Measurements from ENCODE around the gene IDH3G.
"Not testable (repeated sequence)": the region's sequence is repeated elsewhere in the genome, so short reads cannot be mapped to it uniquely, and the experiment has no call there.

The IDH3G gene

GRCh38 chrX:153746991-153747390 is 47.2 kb downstream of the IDH3G start:
- not testable (repeated sequence) for H3K4me2 ChIP-seq (ENCODE audit: low read length, poor library complexity, severe bottlenecking); H3K14ac ChIP-seq (ENCODE audit: low read length in 2 of 2); H3K36me3 ChIP-seq (ENCODE audit: control insufficient read depth in 1 of 2, insufficient read depth in 2 of 2, low read depth in 1 of 2, low read length in 2 of 2); H2AK5ac ChIP-seq (ENCODE audit: low read length, severe bottlenecking); H3K79me1 ChIP-seq (replicated peaks; ENCODE audit: low read length, poor library complexity, severe bottlenecking); H2AFZ ChIP-seq (ENCODE audit: low read depth, low read length); H3K4ac ChIP-seq (ENCODE audit: low read depth in 1 of 2, low read length in 2 of 2); H3K18ac ChIP-seq (ENCODE audit: low read depth in 1 of 2, low read length in 2 of 2); H2BK15ac ChIP-seq (ENCODE audit: low read depth, poor library complexity, severe bottlenecking); H3K23ac ChIP-seq (ENCODE audit: low read length in 2 of 2); H3K9me3 ChIP-seq (ENCODE audit: control insufficient read depth, low read length); H4K8ac ChIP-seq (ENCODE audit: low read length); H2BK5ac ChIP-seq (ENCODE audit: low read depth, low read length, poor library complexity, severe bottlenecking); H3K27ac ChIP-seq (ENCODE audit: low read length, poor library complexity, severe bottlenecking); H3K4me1 ChIP-seq (ENCODE audit: control insufficient read depth, insufficient read depth, low read depth, low read length); H2BK120ac ChIP-seq (ENCODE audit: low read depth, low read length); H3K4me3 ChIP-seq (ENCODE audit: insufficient read depth in 1 of 2, low read depth in 1 of 2, low read length in 2 of 2); DNase-seq; H4K91ac ChIP-seq (ENCODE audit: low read length); H3K9ac ChIP-seq (ENCODE audit: low read length); H2BK12ac ChIP-seq (ENCODE audit: low read length in 2 of 2)
- WGBS, result 90% methylated on average over 2 of the region's 6 CpGs
- peaks cover 0 to 16% of the 10 kb centered on the region in 2 experiments for H3K27me3 ChIP-seq (ENCODE audit: control insufficient read depth in 1 of 2, insufficient read depth in 1 of 2, low read length in 2 of 2)

- no peak overlapping the region for H2BK120ac ChIP-seq (ENCODE audit: low read depth, low read length)
- H2AK5ac ChIP-seq (ENCODE audit: low read length, severe bottlenecking), result no peak overlapping the region
- H3K18ac ChIP-seq (ENCODE audit: low read depth in 1 of 2, low read length in 2 of 2), result no peak overlapping the region
- H3K4me1 ChIP-seq (ENCODE audit: control insufficient read depth, insufficient read depth, low read depth, low read length), result peaks cover 5% of the 10 kb centered on the region
- H3K9me3 ChIP-seq (ENCODE audit: control insufficient read depth, low read length), result peaks cover 3% of the 10 kb centered on the region
- H3K36me3 ChIP-seq (ENCODE audit: control insufficient read depth in 1 of 2, insufficient read depth in 2 of 2, low read depth in 1 of 2, low read length in 2 of 2), result no peaks in the 10 kb centered on the region
- no peak overlapping the region for H3K9ac ChIP-seq (ENCODE audit: low read length)
- no peak overlapping the region for H3K23ac ChIP-seq (ENCODE audit: low read length in 2 of 2)
- H4K91ac ChIP-seq (ENCODE audit: low read length), result no peak overlapping the region
- H3K4me2 ChIP-seq (ENCODE audit: low read length, poor library complexity, severe bottlenecking), result no peak overlapping the region
- H2AFZ ChIP-seq (ENCODE audit: low read depth, low read length), result no peak overlapping the region
- no peak overlapping the region for H2BK5ac ChIP-seq (ENCODE audit: low read depth, low read length, poor library complexity, severe bottlenecking)
- H3K79me1 ChIP-seq (replicated peaks; ENCODE audit: low read length, poor library complexity, severe bottlenecking), result no peaks in the 10 kb centered on the region
- peaks cover 0 to 12% of the 10 kb centered on the region in 2 experiments for H3K27me3 ChIP-seq (ENCODE audit: control insufficient read depth in 1 of 2, insufficient read depth in 1 of 2, low read length in 2 of 2)
- H3K4me3 ChIP-seq (ENCODE audit: insufficient read depth in 1 of 2, low read depth in 1 of 2, low read length in 2 of 2), result no peak overlapping the region
- no peak overlapping the region for H2BK15ac ChIP-seq (ENCODE audit: low read depth, poor library complexity, severe bottlenecking)
- no peak overlapping the region for H4K8ac ChIP-seq (ENCODE audit: low read length)
- no peak overlapping the region for H3K14ac ChIP-seq (ENCODE audit: low read length in 2 of 2)
- no peak for DNase-seq
- WGBS, result 69% methylated on average over 3 of the region's 3 CpGs
- H3K4ac ChIP-seq (ENCODE audit: low read depth in 1 of 2, low read length in 2 of 2), result no peak overlapping the region
- H3K27ac ChIP-seq (ENCODE audit: low read length, poor library complexity, severe bottlenecking), result no peak overlapping the region
- H2BK12ac ChIP-seq (ENCODE audit: low read length in 2 of 2), result no peak overlapping the region
Observed at GRCh38 chrX:153746359-153746758, 47.8 kb downstream of the IDH3G start.

GRCh38 chrX:153745067-153745433 is 49.1 kb downstream of the IDH3G start:
- not testable (repeated sequence) for H3K27ac ChIP-seq (ENCODE audit: low read length, poor library complexity, severe bottlenecking); H2BK120ac ChIP-seq (ENCODE audit: low read depth, low read length); H2BK5ac ChIP-seq (ENCODE audit: low read depth, low read length, poor library complexity, severe bottlenecking); H4K8ac ChIP-seq (ENCODE audit: low read length); H4K91ac ChIP-seq (ENCODE audit: low read length); H3K4me1 ChIP-seq (ENCODE audit: control insufficient read depth, insufficient read depth, low read depth, low read length); H3K4me2 ChIP-seq (ENCODE audit: low read length, poor library complexity, severe bottlenecking); H3K4me3 ChIP-seq (ENCODE audit: insufficient read depth in 1 of 2, low read depth in 1 of 2, low read length in 2 of 2); H2BK15ac ChIP-seq (ENCODE audit: low read depth, poor library complexity, severe bottlenecking); DNase-seq; H2AFZ ChIP-seq (ENCODE audit: low read depth, low read length); H3K14ac ChIP-seq (ENCODE audit: low read length in 2 of 2); H3K4ac ChIP-seq (ENCODE audit: low read depth in 1 of 2, low read length in 2 of 2); H3K36me3 ChIP-seq (ENCODE audit: control insufficient read depth in 1 of 2, insufficient read depth in 2 of 2, low read depth in 1 of 2, low read length in 2 of 2); H2AK5ac ChIP-seq (ENCODE audit: low read length, severe bottlenecking); H3K18ac ChIP-seq (ENCODE audit: low read depth in 1 of 2, low read length in 2 of 2); H3K9me3 ChIP-seq (ENCODE audit: control insufficient read depth, low read length); H3K27me3 ChIP-seq (ENCODE audit: control insufficient read depth in 1 of 2, insufficient read depth in 1 of 2, low read length in 2 of 2); H3K23ac ChIP-seq (ENCODE audit: low read length in 2 of 2); H2BK12ac ChIP-seq (ENCODE audit: low read length in 2 of 2); H3K9ac ChIP-seq (ENCODE audit: low read length); H3K79me1 ChIP-seq (replicated peaks; ENCODE audit: low read length, poor library complexity, severe bottlenecking)
- 73% methylated on average over 8 of the region's 12 CpGs for WGBS

GRCh38 chrX:153744210-153745066 is 49.7 kb downstream of the IDH3G start:
- Histone ChIP-seq H3K9me3 (ENCODE audit: control insufficient read depth, low read length) (peaks cover under 1% of the 10 kb centered on the region), H2BK120ac (ENCODE audit: low read depth, low read length) (no peak overlapping the region), H3K4me1 (ENCODE audit: control insufficient read depth, insufficient read depth, low read depth, low read length) (peaks cover 5% of the 10 kb centered on the region), H2AK5ac (ENCODE audit: low read length, severe bottlenecking) (no peak overlapping the region), H2AFZ (ENCODE audit: low read depth, low read length) (no peak overlapping the region), H4K8ac (ENCODE audit: low read length) (peak overlapping the region; percentile 69), H3K4me3 (ENCODE audit: insufficient read depth in 1 of 2, low read depth in 1 of 2, low read length in 2 of 2) (peak overlapping the region in 1 of 2 experiments; percentile 18), H3K23ac (ENCODE audit: low read length in 2 of 2) (no peak overlapping the region), H2BK15ac (ENCODE audit: low read depth, poor library complexity, severe bottlenecking) (no peak overlapping the region), H2BK12ac (ENCODE audit: low read length in 2 of 2) (no peak overlapping the region), H3K27me3 (ENCODE audit: control insufficient read depth in 1 of 2, insufficient read depth in 1 of 2, low read length in 2 of 2) (peaks cover 0 to 8% of the 10 kb centered on the region in 2 experiments), H4K91ac (ENCODE audit: low read length) (no peak overlapping the region), H3K18ac (ENCODE audit: low read depth in 1 of 2, low read length in 2 of 2) (no peak overlapping the region), H3K36me3 (ENCODE audit: control insufficient read depth in 1 of 2, insufficient read depth in 2 of 2, low read depth in 1 of 2, low read length in 2 of 2) (peaks cover 0 to 12% of the 10 kb centered on the region in 2 experiments), H3K27ac (ENCODE audit: low read length, poor library complexity, severe bottlenecking) (no peak overlapping the region), H2BK5ac (ENCODE audit: low read depth, low read length, poor library complexity, severe bottlenecking) (no peak overlapping the region), H3K4ac (ENCODE audit: low read depth in 1 of 2, low read length in 2 of 2) (no peak overlapping the region), H3K9ac (ENCODE audit: low read length) (no peak overlapping the region), H3K4me2 (ENCODE audit: low read length, poor library complexity, severe bottlenecking) (no peak overlapping the region), H3K14ac (ENCODE audit: low read length in 2 of 2) (no peak overlapping the region), H3K79me1 (replicated peaks; ENCODE audit: low read length, poor library complexity, severe bottlenecking) (no peaks in the 10 kb centered on the region)
- no peak for DNase-seq
- 33% methylated on average over 25 of the region's 38 CpGs for WGBS
